OCI-LY1 (cell line): ENCODE results near the gene MICB.

Source experiments
- H2AFZ ChIP-seq: fragments of 200-600 bp; sonication (generic), shearing (Covaris generic); 2 replicates; pipeline ENCODE4 v1.6.0; 2014; ENCODE audit warnings: antibody characterized with exemption, mild to moderate bottlenecking, low read length
- H3F3A ChIP-seq: fragments of 200-600 bp; sonication (generic), shearing (Covaris generic); 2 replicates; pipeline ENCODE4 v1.6.0; 2014; ENCODE audit warnings: mild to moderate bottlenecking, antibody characterized with exemption, low read length, moderate library complexity; ENCODE audit not compliant: insufficient read depth
- H3K27ac ChIP-seq: fragments of 200-600 bp; sonication (generic); 2 replicates; pipeline ENCODE4 v1.5.1; 2014; ENCODE audit warnings: low read length, mixed run types, mild to moderate bottlenecking, low read depth; ENCODE audit not compliant: poor library complexity, severe bottlenecking
- H3K27me3 ChIP-seq: fragments of 200-600 bp; sonication (generic); 2 replicates; pipeline ENCODE4 v1.6.0; 2014; ENCODE audit warnings: antibody characterized with exemption, mild to moderate bottlenecking, low read length, moderate library complexity; ENCODE audit not compliant: insufficient read depth
- H3K36me3 ChIP-seq: fragments of 200-600 bp; sonication (generic); 2 replicates; pipeline ENCODE4 v1.6.1; 2014; ENCODE audit warnings: mild to moderate bottlenecking, antibody characterized with exemption, low read length, moderate library complexity, mixed read lengths; ENCODE audit not compliant: insufficient read depth
- H3K4me1 ChIP-seq: fragments of 200-600 bp; sonication (generic); 2 replicates; pipeline ENCODE4 v1.5.1; 2014; ENCODE audit warnings: mild to moderate bottlenecking, low read length, moderate library complexity; ENCODE audit not compliant: insufficient read depth, severe bottlenecking
- H3K4me2 ChIP-seq: fragments of 200-600 bp; sonication (generic), shearing (Covaris generic); 2 replicates; pipeline ENCODE4 v1.6.1; 2014; ENCODE audit warnings: low read length
- H3K4me3 ChIP-seq: fragments of 200-600 bp; sonication (generic); 2 replicates; pipeline ENCODE4 v1.5.1; 2014; ENCODE audit warnings: low read length, low read depth, mild to moderate bottlenecking, mixed read lengths; ENCODE audit not compliant: poor library complexity, severe bottlenecking
- H3K79me2 ChIP-seq: fragments of 200-600 bp; shearing (Covaris generic); 2 replicates; pipeline ENCODE4 v1.6.1; 2016; ENCODE audit warnings: mixed run types, low read length, mixed read lengths; ENCODE audit not compliant: insufficient read depth
- H3K9ac ChIP-seq: fragments of 200-600 bp; sonication (generic), shearing (Covaris generic); 2 replicates; pipeline ENCODE4 v1.6.1; 2014; ENCODE audit warnings: mild to moderate bottlenecking, low read length, mixed read lengths
- H3K9me2 ChIP-seq: fragments of 200-600 bp; sonication (generic), shearing (Covaris generic); 2 replicates; pipeline ENCODE4 v1.6.1; 2014; ENCODE audit warnings: low read depth, mild to moderate bottlenecking, low read length, mixed read lengths
- H3K9me3 ChIP-seq: fragments of 200-600 bp; shearing (Covaris generic); 2 replicates; pipeline ENCODE4 v1.6.1; 2014; ENCODE audit warnings: low read length, mixed read lengths
- H4K20me1 ChIP-seq: fragments of 200-600 bp; sonication (generic), shearing (Covaris generic); 2 replicates; pipeline ENCODE4 v1.6.0; 2016; ENCODE audit warnings: mild to moderate bottlenecking, low read length; ENCODE audit not compliant: insufficient read depth
- EZH2 ChIP-seq: fragments of 200-600 bp; sonication (generic), shearing (Covaris generic); IDR thresholded peaks from 2 replicates; pipeline ENCODE4 v1.8.0; 2017; ENCODE audit warnings: borderline replicate concordance, mixed run types, mild to moderate bottlenecking, antibody characterized with exemption, low read length, moderate library complexity, mixed read lengths
- TF ChIP-seq, protein P1 (sequence below): fragments of 200-600 bp; sonication (generic), shearing (Covaris generic); IDR thresholded peaks from 2 replicates; pipeline ENCODE4 v1.5.1; 2017; ENCODE audit warnings: mild to moderate bottlenecking, antibody characterized with exemption, low read length, moderate library complexity, mixed read lengths

Gene MICB

GRCh38 chr6:31462026-31462963 is 35.6 kb upstream of the MICB start:
- Histone ChIP-seq H3K4me3 (no peak overlapping the region), H3K9me2 (no peaks in the 10 kb centered on the region), H3K36me3 (no peaks in the 10 kb centered on the region), H3K79me2 (no peaks in the 10 kb centered on the region), H3F3A (no peaks in the 10 kb centered on the region), H3K27me3 (no peaks in the 10 kb centered on the region; the same call in 1 of the 2 replicates), H3K9ac (no peak overlapping the region), H4K20me1 (no peaks in the 10 kb centered on the region), H2AFZ (no peak overlapping the region), H3K9me3 (no peaks in the 10 kb centered on the region), H3K4me1 (no peaks in the 10 kb centered on the region), H3K4me2 (no peak overlapping the region), H3K27ac (no peak overlapping the region)
- TF ChIP-seq, protein P1, sequence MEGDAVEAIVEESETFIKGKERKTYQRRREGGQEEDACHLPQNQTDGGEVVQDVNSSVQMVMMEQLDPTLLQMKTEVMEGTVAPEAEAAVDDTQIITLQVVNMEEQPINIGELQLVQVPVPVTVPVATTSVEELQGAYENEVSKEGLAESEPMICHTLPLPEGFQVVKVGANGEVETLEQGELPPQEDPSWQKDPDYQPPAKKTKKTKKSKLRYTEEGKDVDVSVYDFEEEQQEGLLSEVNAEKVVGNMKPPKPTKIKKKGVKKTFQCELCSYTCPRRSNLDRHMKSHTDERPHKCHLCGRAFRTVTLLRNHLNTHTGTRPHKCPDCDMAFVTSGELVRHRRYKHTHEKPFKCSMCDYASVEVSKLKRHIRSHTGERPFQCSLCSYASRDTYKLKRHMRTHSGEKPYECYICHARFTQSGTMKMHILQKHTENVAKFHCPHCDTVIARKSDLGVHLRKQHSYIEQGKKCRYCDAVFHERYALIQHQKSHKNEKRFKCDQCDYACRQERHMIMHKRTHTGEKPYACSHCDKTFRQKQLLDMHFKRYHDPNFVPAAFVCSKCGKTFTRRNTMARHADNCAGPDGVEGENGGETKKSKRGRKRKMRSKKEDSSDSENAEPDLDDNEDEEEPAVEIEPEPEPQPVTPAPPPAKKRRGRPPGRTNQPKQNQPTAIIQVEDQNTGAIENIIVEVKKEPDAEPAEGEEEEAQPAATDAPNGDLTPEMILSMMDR, result no peak
- no peak for TF ChIP-seq EZH2

DNA sequence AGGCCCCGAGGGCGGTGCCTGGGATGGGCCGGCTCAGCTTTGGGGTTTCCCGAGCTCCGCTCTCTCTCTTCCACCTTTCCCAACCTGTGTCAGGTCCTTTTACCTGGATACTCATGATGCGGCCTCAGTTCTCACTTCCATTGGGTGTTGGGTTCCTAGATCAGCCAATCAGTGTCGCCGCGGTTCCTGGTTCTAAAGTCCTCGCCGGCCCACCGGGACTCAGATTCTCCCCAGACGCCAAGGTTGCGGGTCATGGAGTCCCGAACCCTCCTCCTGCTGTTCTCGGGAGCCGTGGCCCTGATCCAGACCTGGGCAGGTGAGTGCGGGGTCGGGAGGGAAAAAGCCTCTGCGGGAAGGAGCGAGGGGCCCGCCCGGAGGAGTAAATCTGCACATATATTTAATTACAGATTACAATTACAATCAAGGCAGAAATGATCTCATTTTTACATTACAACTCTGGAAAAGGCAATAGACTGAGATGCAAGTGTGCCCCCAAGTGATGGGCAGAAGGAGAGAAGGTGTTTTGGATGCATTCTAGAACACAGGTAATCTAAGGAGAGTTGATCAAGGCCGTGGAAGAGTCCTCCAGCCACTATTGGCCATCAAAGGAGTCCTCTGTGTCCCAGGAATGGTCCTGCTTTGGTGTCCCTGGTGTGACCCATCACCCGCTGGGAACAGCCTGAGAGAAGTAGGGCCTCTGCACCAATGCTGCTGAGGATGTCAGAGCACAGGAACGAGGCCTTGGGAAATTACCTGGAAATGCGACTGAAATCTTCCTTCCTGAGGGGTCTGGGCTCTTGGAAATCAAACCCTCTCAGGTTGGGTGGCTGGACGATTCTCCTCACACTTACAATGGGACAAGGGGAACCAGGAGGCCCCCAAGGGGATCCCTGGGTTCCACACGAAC is 34.7 kb upstream of the MICB start:
- Histone ChIP-seq H3K9me2 (no peaks in the 10 kb centered on the region), H3K9ac (no peak overlapping the region), H3K79me2 (no peaks in the 10 kb centered on the region), H2AFZ (no peak overlapping the region), H3K27ac (no peak overlapping the region), H3K9me3 (no peaks in the 10 kb centered on the region), H3F3A (no peaks in the 10 kb centered on the region), H3K36me3 (no peaks in the 10 kb centered on the region), H3K4me3 (no peak overlapping the region), H3K4me1 (no peaks in the 10 kb centered on the region), H3K4me2 (no peak overlapping the region), H4K20me1 (no peaks in the 10 kb centered on the region), H3K27me3 (no peaks in the 10 kb centered on the region; the same call in 1 of the 2 replicates)
- TF ChIP-seq, protein P1, result no peak
- no peak for TF ChIP-seq EZH2

- H4K20me1 ChIP-seq, result no peaks in the 10 kb centered on the region
Observed at GRCh38 chr6:31464252-31465184, 33.4 kb upstream of the MICB start.

More at GRCh38 chr6:31464252-31465184, 33.4 kb upstream of the MICB start:
- TF ChIP-seq EZH2, result no peak
- TF ChIP-seq, protein P1, result no peak
- Histone ChIP-seq H2AFZ (no peak overlapping the region), H3K27me3 (no peaks in the 10 kb centered on the region; the same call in 1 of the 2 replicates), H3K9me2 (no peaks in the 10 kb centered on the region), H3K4me1 (no peaks in the 10 kb centered on the region), H3K36me3 (no peaks in the 10 kb centered on the region), H3F3A (no peaks in the 10 kb centered on the region), H3K4me2 (no peak overlapping the region), H3K79me2 (no peaks in the 10 kb centered on the region), H3K9ac (no peak overlapping the region), H3K4me3 (no peak overlapping the region), H3K27ac (no peak overlapping the region), H3K9me3 (no peaks in the 10 kb centered on the region)
